ENCODE measurements around the gene USP34.
"Not testable (repeated sequence)": the region's sequence is repeated elsewhere in the genome, so short reads cannot be mapped to it uniquely, and the experiment has no call there.

The USP34 gene

GRCh38 chr2:61463769-61464475 is 7.0 kb downstream of the USP34 start:
- no peak for DNase-seq (ENCODE audit: low spot score)

GRCh38 chr2:61461404-61461803 is 9.5 kb downstream of the USP34 start:
- no peak for DNase-seq (ENCODE audit: low spot score)

- DNase-seq (ENCODE audit: low spot score) = peak; percentile 68
Measured at GRCh38 chr2:61460163-61460562, 10.7 kb downstream of the USP34 start.

- DNase-seq (ENCODE audit: low spot score) = no peak
Measured at GRCh38 chr2:61456746-61457420, 14.0 kb downstream of the USP34 start.

GRCh38 chr2:61456070-61456745 is 14.7 kb downstream of the USP34 start:
- no peak for DNase-seq (ENCODE audit: low spot score)

GRCh38 chr2:61454972-61455371 is 15.9 kb downstream of the USP34 start:
- not testable (repeated sequence) for DNase-seq (ENCODE audit: low spot score)

- no peak for DNase-seq (ENCODE audit: low spot score)
Measured at GRCh38 chr2:61454383-61454782, 16.5 kb downstream of the USP34 start.

GRCh38 chr2:61452392-61452791 is 18.5 kb downstream of the USP34 start:
- no peak for DNase-seq (ENCODE audit: low spot score)

- DNase-seq (ENCODE audit: low spot score) = no peak
Measured at GRCh38 chr2:61451178-61451577, 19.7 kb downstream of the USP34 start.

- DNase-seq (ENCODE audit: low spot score) = no peak
Measured at GRCh38 chr2:61450144-61450543, 20.7 kb downstream of the USP34 start.

- DNase-seq (ENCODE audit: low spot score) = no peak
Measured at GRCh38 chr2:61448229-61448628, 22.7 kb downstream of the USP34 start.

- DNase-seq (ENCODE audit: low spot score) = not testable (repeated sequence)
Measured at GRCh38 chr2:61446971-61447370, 23.9 kb downstream of the USP34 start.

GRCh38 chr2:61443342-61444041 is 27.4 kb downstream of the USP34 start:
- DNase-seq (ENCODE audit: low spot score) = no peak

GRCh38 chr2:61439241-61440002 is 31.5 kb downstream of the USP34 start:
- no peak for DNase-seq (ENCODE audit: low spot score)

- no peak for DNase-seq (ENCODE audit: low spot score)
Measured at GRCh38 chr2:61438670-61439069, 32.2 kb downstream of the USP34 start.

GRCh38 chr2:61437170-61437569 is 33.7 kb downstream of the USP34 start:
- no peak for DNase-seq (ENCODE audit: low spot score)

- no peak for DNase-seq (ENCODE audit: low spot score)
Measured at GRCh38 chr2:61436092-61436491, 34.8 kb downstream of the USP34 start.

- DNase-seq (ENCODE audit: low spot score) = no peak
Measured at GRCh38 chr2:61435291-61435690, 35.6 kb downstream of the USP34 start.

- DNase-seq (ENCODE audit: low spot score) = no peak
Measured at GRCh38 chr2:61434314-61434713, 36.6 kb downstream of the USP34 start.

- DNase-seq (ENCODE audit: low spot score) = no peak
Measured at GRCh38 chr2:61433606-61434005, 37.3 kb downstream of the USP34 start.

GRCh38 chr2:61432990-61433389 is 37.9 kb downstream of the USP34 start:
- DNase-seq (ENCODE audit: low spot score) = no peak

- no peak for DNase-seq (ENCODE audit: low spot score)
Measured at GRCh38 chr2:61431345-61431744, 39.5 kb downstream of the USP34 start.

All from AG20443 (cell line).